HG03280 (cell line): Measurements from ENCODE around the gene SLC6A7.
"Not testable (repeated sequence)": the region's sequence is repeated elsewhere in the genome, so short reads cannot be mapped to it uniquely, and the experiment has no call there.

Experiments
- ATAC-seq: cut with Tn5 transposase; IDR thresholded peaks from one replicate; pipeline ENCODE4 v1.9.1; 2021; ENCODE audit warnings: mild to moderate bottlenecking, moderate library complexity; ENCODE audit not compliant: unreplicated experiment

SLC6A7 gene

GRCh38 chr5:150239099-150239793 is 49.4 kb downstream of the SLC6A7 start:
- ATAC-seq = no peak

GRCh38 chr5:150239794-150240122 is 49.9 kb downstream of the SLC6A7 start:
- ATAC-seq = no peak

- no peak for ATAC-seq
Observed at GRCh38 chr5:150241298-150242160, 51.7 kb downstream of the SLC6A7 start.

- no peak for ATAC-seq
Observed at GRCh38 chr5:150242251-150242894, 52.5 kb downstream of the SLC6A7 start.

GRCh38 chr5:150243590-150243989 is 53.7 kb downstream of the SLC6A7 start:
- ATAC-seq = no peak

- no peak for ATAC-seq
Observed at GRCh38 chr5:150244209-150244608, 54.3 kb downstream of the SLC6A7 start.

- no peak for ATAC-seq
Observed at GRCh38 chr5:150245111-150245789, 55.4 kb downstream of the SLC6A7 start.

GRCh38 chr5:150245808-150246207 is 55.9 kb downstream of the SLC6A7 start:
- ATAC-seq = no peak

- no peak for ATAC-seq
Observed at GRCh38 chr5:150246429-150246828, 56.6 kb downstream of the SLC6A7 start.

GRCh38 chr5:150246835-150247234 is 57.0 kb downstream of the SLC6A7 start:
- ATAC-seq = no peak

GRCh38 chr5:150247726-150248125 is 57.9 kb downstream of the SLC6A7 start:
- ATAC-seq = no peak

GRCh38 chr5:150248493-150248892 is 58.6 kb downstream of the SLC6A7 start:
- ATAC-seq = not testable (repeated sequence)

- ATAC-seq = no peak
Observed at GRCh38 chr5:150248946-150249345, 59.1 kb downstream of the SLC6A7 start.

- no peak for ATAC-seq
Observed at GRCh38 chr5:150249744-150250143, 59.9 kb downstream of the SLC6A7 start.

- ATAC-seq = no peak
Observed at GRCh38 chr5:150251504-150251903, 61.6 kb downstream of the SLC6A7 start.

GRCh38 chr5:150252489-150252888 is 62.6 kb downstream of the SLC6A7 start:
- ATAC-seq = no peak

GRCh38 chr5:150253416-150254208 is 63.8 kb downstream of the SLC6A7 start:
- no peak for ATAC-seq

GRCh38 chr5:150254363-150254762 is 64.5 kb downstream of the SLC6A7 start:
- no peak for ATAC-seq

GRCh38 chr5:150254774-150255173 is 64.9 kb downstream of the SLC6A7 start:
- ATAC-seq = no peak

GRCh38 chr5:150255659-150256409 is 66.0 kb downstream of the SLC6A7 start:
- no peak for ATAC-seq
